Measurements from ENCODE around the gene SBNO1. TPM values are rescaled to one million over a fixed set of nuclear protein-coding genes. Genes with fewer than 3 reads are reported as not detected.

Gene SBNO1
- total and polyA plus RNA-seq, 2 donors (not counting 1 experiment from before 2014, with no cell fraction given) = 5.9 to 47.5 TPM

GRCh38 chr12:123284669-123285068, 80.0 kb downstream of the SBNO1 start:
- H4K20me1 ChIP-seq (ENCODE audit: control insufficient read depth, insufficient read depth, low read length, poor library complexity, severe bottlenecking) = no peaks in the 10 kb centered on the region
- no peak overlapping the region for H3K9ac ChIP-seq (ENCODE audit: low read length)
- no peaks in the 10 kb centered on the region for H3K36me3 ChIP-seq (replicated peaks in 1 of 2; ENCODE audit: control extremely low read depth in 1 of 2, control insufficient read depth in 1 of 2, extremely low read depth in 1 of 2, insufficient read depth in 2 of 2, low read length in 1 of 2)
- H3K9me3 Mint-ChIP-seq (ENCODE audit: insufficient read depth) = no peaks in the 10 kb centered on the region
- H3K4me1 ChIP-seq (ENCODE audit: control insufficient read depth in 2 of 2, insufficient read depth in 2 of 2, low read length in 2 of 2) = no peaks in the 10 kb centered on the region
- CTCF ChIA-PET = no interaction called here
- intact Hi-C loops (cut with micrococcal nuclease) = no loop called here
- WGBS (ENCODE audit: insufficient coverage) = 100% methylated on average over 2 of the region's 4 CpGs
- H3K79me2 ChIP-seq (ENCODE audit: control insufficient read depth, insufficient read depth, low read length) = no peaks in the 10 kb centered on the region
- no peak overlapping the region for H3K4me3 Mint-ChIP-seq
- no peaks in the 10 kb centered on the region for H3K4me1 Mint-ChIP-seq
- H3K9me3 ChIP-seq (ENCODE audit: control extremely low read depth in 1 of 3, control insufficient read depth in 2 of 3, insufficient read depth in 1 of 3, low read length in 2 of 3) = no peaks in the 10 kb centered on the region
- no peak for DNase-seq
- POLR2A ChIA-PET = interaction anchor here (0.6 to 0.7 kb wide), 2 partner anchors 11 to 67 kb away, joined by 3 read pairs; no protein-coding TSS in a partner anchor
- no peak for TF ChIP-seq EZH2 (IDR thresholded peaks at IDR 0.05; ENCODE audit: borderline replicate concordance, insufficient read depth, low read depth, low read length, poor library complexity, severe bottlenecking)
- no peak for TF ChIP-seq CTCF (IDR thresholded peaks at IDR 0.05)
- no peak for ATAC-seq (ENCODE audit: low read depth)
- H3K27ac ChIP-seq (ENCODE audit: low read length in 2 of 2) = no peak overlapping the region
- no peaks in the 10 kb centered on the region for H3K27me3 Mint-ChIP-seq
- no peaks in the 10 kb centered on the region for H3K27me3 ChIP-seq (replicated peaks in 1 of 4; ENCODE audit: control extremely low read depth in 1 of 4, control insufficient read depth in 3 of 4, insufficient read depth in 4 of 4, low read length in 3 of 4)
- no peak overlapping the region for H2AFZ ChIP-seq (ENCODE audit: insufficient read depth, low read depth, low read length, poor library complexity, severe bottlenecking)
- H3K27ac Mint-ChIP-seq = no peak overlapping the region
- H3K4me2 ChIP-seq (replicated peaks; ENCODE audit: low read depth, low read length, poor library complexity, severe bottlenecking) = no peak overlapping the region
- H3K4me3 ChIP-seq (ENCODE audit: control extremely low read depth in 1 of 5, extremely low read depth in 1 of 5, insufficient read depth in 1 of 5, low read depth in 2 of 5, low read length in 4 of 5) = no peak overlapping the region

DNA sequence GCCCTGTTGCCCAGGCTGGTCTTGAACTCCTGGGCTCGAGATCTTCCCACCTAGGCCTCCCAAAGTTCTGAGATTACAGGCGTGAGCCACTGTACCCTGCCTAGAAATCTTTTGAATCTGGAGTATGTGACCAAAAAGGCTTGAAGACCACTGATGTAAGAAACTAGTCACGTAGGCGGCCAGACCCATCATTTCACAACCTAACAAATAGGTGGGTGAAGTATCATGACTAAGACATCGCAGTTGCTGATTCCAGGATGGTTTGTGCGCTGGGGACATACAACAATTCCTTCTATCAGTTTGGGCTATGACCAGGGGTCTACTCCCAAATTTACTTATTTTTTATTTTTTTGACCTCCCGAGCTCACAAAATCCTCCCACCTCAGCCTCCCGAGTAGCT, 81.2 kb downstream of the SBNO1 start:
- Histone ChIP-seq H3K27ac (ENCODE audit: low read length in 2 of 2) (no peak overlapping the region), H3K9me3 (ENCODE audit: control extremely low read depth in 1 of 3, control insufficient read depth in 2 of 3, insufficient read depth in 1 of 3, low read length in 2 of 3) (no peaks in the 10 kb centered on the region), H3K36me3 (replicated peaks in 1 of 2; ENCODE audit: control extremely low read depth in 1 of 2, control insufficient read depth in 1 of 2, extremely low read depth in 1 of 2, insufficient read depth in 2 of 2, low read length in 1 of 2) (no peaks in the 10 kb centered on the region), H2AFZ (ENCODE audit: insufficient read depth, low read depth, low read length, poor library complexity, severe bottlenecking) (no peak overlapping the region), H3K9ac (ENCODE audit: low read length) (no peak overlapping the region), H4K20me1 (ENCODE audit: control insufficient read depth, insufficient read depth, low read length, poor library complexity, severe bottlenecking) (no peaks in the 10 kb centered on the region), H3K4me2 (replicated peaks; ENCODE audit: low read depth, low read length, poor library complexity, severe bottlenecking) (no peak overlapping the region), H3K79me2 (ENCODE audit: control insufficient read depth, insufficient read depth, low read length) (no peaks in the 10 kb centered on the region), H3K4me1 (ENCODE audit: control insufficient read depth in 2 of 2, insufficient read depth in 2 of 2, low read length in 2 of 2) (peaks cover 0 to 5% of the 10 kb centered on the region in 2 donors), H3K4me3 (ENCODE audit: control extremely low read depth in 1 of 5, extremely low read depth in 1 of 5, insufficient read depth in 1 of 5, low read depth in 2 of 5, low read length in 4 of 5) (no peak overlapping the region), H3K27me3 (replicated peaks in 1 of 4; ENCODE audit: control extremely low read depth in 1 of 4, control insufficient read depth in 3 of 4, insufficient read depth in 4 of 4, low read length in 3 of 4) (no peaks in the 10 kb centered on the region)
- TF ChIP-seq CTCF (IDR thresholded peaks at IDR 0.05) (no peak), EZH2 (IDR thresholded peaks at IDR 0.05; ENCODE audit: borderline replicate concordance, insufficient read depth, low read depth, low read length, poor library complexity, severe bottlenecking) (no peak)
- H3K9me3 Mint-ChIP-seq (ENCODE audit: insufficient read depth) = no peaks in the 10 kb centered on the region
- DNase-seq (no peak), ATAC-seq (ENCODE audit: low read depth) (no peak)
- no CpG with 5 or more reads among the region's 8 CpGs for WGBS (ENCODE audit: insufficient coverage)
- peaks cover under 1% of the 10 kb centered on the region for H3K4me1 Mint-ChIP-seq
- H3K27ac Mint-ChIP-seq = no peak overlapping the region
- no peak overlapping the region for H3K4me3 Mint-ChIP-seq
- CTCF ChIA-PET = interaction anchor here (0.7 kb wide), 1 partner anchor 1542 kb away, joined by 3 read pairs; no protein-coding TSS in a partner anchor
- intact Hi-C loops (cut with micrococcal nuclease) = no loop called here
- no peaks in the 10 kb centered on the region for H3K27me3 Mint-ChIP-seq
- POLR2A ChIA-PET = no interaction called here
